ENCODE measurements around the gene FAM3A. TPM values are rescaled to one million over a fixed set of nuclear protein-coding genes. Genes with fewer than 3 reads are reported as not detected.

FAM3A gene
- total and polyA plus RNA-seq, 2 experiments from 2014 or later = 35.7 to 43.6 TPM

GRCh38 chrX:154507673-154508383, 8.2 kb downstream of the FAM3A start:
- in situ Hi-C loops (cut with MboI) = no loop called here
- no peak overlapping the region for H3K4me3 ChIP-seq
- H3K4me2 ChIP-seq (ENCODE audit: unreplicated experiment) = no peak overlapping the region
- no peak overlapping the region for H3K27ac ChIP-seq
- no peaks in the 10 kb centered on the region for H4K20me1 ChIP-seq (ENCODE audit: insufficient read depth)
- H3K9me2 ChIP-seq (ENCODE audit: insufficient read depth) = no peaks in the 10 kb centered on the region
- no peaks in the 10 kb centered on the region for H3F3A ChIP-seq (ENCODE audit: insufficient read depth)
- no peaks in the 10 kb centered on the region for H3K9me3 ChIP-seq (ENCODE audit: low read depth)
- H3K9ac ChIP-seq = no peak overlapping the region
- H3K4me1 ChIP-seq (ENCODE audit: insufficient read depth) = peaks cover 11% of the 10 kb centered on the region
- no peaks in the 10 kb centered on the region for H3K36me3 ChIP-seq (ENCODE audit: low read depth)
- TF ChIP-seq EZH2phosphoT487 (IDR thresholded peaks at IDR 0.05; ENCODE audit: insufficient read depth, low read depth) (no peak), EZH2 (IDR thresholded peaks at IDR 0.05; ENCODE audit: insufficient read depth, poor library complexity, severe bottlenecking) (no peak)
- no peaks in the 10 kb centered on the region for H3K27me3 ChIP-seq (replicated peaks; ENCODE audit: insufficient read depth)
- 94 to 96% methylated on average over 9 to 21 of the region's 24 CpGs for WGBS, 2 experiments (ENCODE audit: low coverage in 1 of 2, low lambda C conversion rate in 2 of 2, missing lambda C conversion rate in 2 of 2)
- H2AFZ ChIP-seq = no peak overlapping the region
- DNase-seq = no peak
- no peaks in the 10 kb centered on the region for H3K79me2 ChIP-seq (ENCODE audit: insufficient read depth)

- H3K27me3 ChIP-seq (replicated peaks; ENCODE audit: insufficient read depth) = no peaks in the 10 kb centered on the region
- H3K4me2 ChIP-seq (ENCODE audit: unreplicated experiment) = no peak overlapping the region
- no peaks in the 10 kb centered on the region for H3F3A ChIP-seq (ENCODE audit: insufficient read depth)
- H3K79me2 ChIP-seq (ENCODE audit: insufficient read depth) = no peaks in the 10 kb centered on the region
- H3K4me3 ChIP-seq = no peak overlapping the region
- no peak overlapping the region for H3K9ac ChIP-seq
- no peaks in the 10 kb centered on the region for H3K9me2 ChIP-seq (ENCODE audit: insufficient read depth)
- no peaks in the 10 kb centered on the region for H3K9me3 ChIP-seq (ENCODE audit: low read depth)
- no peak overlapping the region for H3K27ac ChIP-seq
- no peak overlapping the region for H2AFZ ChIP-seq
- no peaks in the 10 kb centered on the region for H4K20me1 ChIP-seq (ENCODE audit: insufficient read depth)
- peaks cover 11% of the 10 kb centered on the region for H3K4me1 ChIP-seq (ENCODE audit: insufficient read depth)
- TF ChIP-seq EZH2 (IDR thresholded peaks at IDR 0.05; ENCODE audit: insufficient read depth, poor library complexity, severe bottlenecking) = no peak
- TF ChIP-seq EZH2phosphoT487 (IDR thresholded peaks at IDR 0.05; ENCODE audit: insufficient read depth, low read depth) = no peak
- in situ Hi-C loops (cut with MboI) = no loop called here
- 84 to 89% methylated on average over 15 to 28 of the region's 37 CpGs for WGBS, 2 experiments (ENCODE audit: low coverage in 1 of 2, low lambda C conversion rate in 2 of 2, missing lambda C conversion rate in 2 of 2)
- H3K36me3 ChIP-seq (ENCODE audit: low read depth) = no peaks in the 10 kb centered on the region
- DNase-seq = no peak
Observed at GRCh38 chrX:154506483-154507332, 9.3 kb downstream of the FAM3A start.

- TF ChIP-seq EZH2phosphoT487 (IDR thresholded peaks at IDR 0.05; ENCODE audit: insufficient read depth, low read depth) (no peak), EZH2 (IDR thresholded peaks at IDR 0.05; ENCODE audit: insufficient read depth, poor library complexity, severe bottlenecking) (no peak)
- Histone ChIP-seq H3K9ac (peak overlapping the region; percentile 14; the same call in 1 of the 2 replicates), H2AFZ (no peak overlapping the region), H3K9me3 (ENCODE audit: low read depth) (no peaks in the 10 kb centered on the region), H3K36me3 (ENCODE audit: low read depth) (no peaks in the 10 kb centered on the region), H3K27ac (peak overlapping the region; percentile 70), H3K27me3 (replicated peaks; ENCODE audit: insufficient read depth) (no peaks in the 10 kb centered on the region), H4K20me1 (ENCODE audit: insufficient read depth) (no peaks in the 10 kb centered on the region), H3K4me1 (ENCODE audit: insufficient read depth) (peaks cover 11% of the 10 kb centered on the region), H3F3A (ENCODE audit: insufficient read depth) (no peaks in the 10 kb centered on the region), H3K4me3 (no peak overlapping the region), H3K79me2 (ENCODE audit: insufficient read depth) (no peaks in the 10 kb centered on the region), H3K9me2 (ENCODE audit: insufficient read depth) (no peaks in the 10 kb centered on the region), H3K4me2 (ENCODE audit: unreplicated experiment) (no peak overlapping the region)
- DNase-seq = peak; percentile 75
- in situ Hi-C loops (cut with MboI) = no loop called here
- 21 to 27% methylated on average over 9 to 11 of the region's 12 CpGs for WGBS, 2 experiments (ENCODE audit: low coverage in 1 of 2, low lambda C conversion rate in 2 of 2, missing lambda C conversion rate in 2 of 2)
Observed at GRCh38 chrX:154505734-154506133, 10.3 kb downstream of the FAM3A start.

GRCh38 chrX:154502989-154503388, 13.0 kb downstream of the FAM3A start:
- H3F3A ChIP-seq (ENCODE audit: insufficient read depth) = no peaks in the 10 kb centered on the region
- no peak overlapping the region for H2AFZ ChIP-seq
- H3K9ac ChIP-seq = no peak overlapping the region
- no peaks in the 10 kb centered on the region for H3K27me3 ChIP-seq (replicated peaks; ENCODE audit: insufficient read depth)
- no peak for DNase-seq
- in situ Hi-C loops (cut with MboI) = no loop called here
- TF ChIP-seq EZH2 (IDR thresholded peaks at IDR 0.05; ENCODE audit: insufficient read depth, poor library complexity, severe bottlenecking) (no peak), EZH2phosphoT487 (IDR thresholded peaks at IDR 0.05; ENCODE audit: insufficient read depth, low read depth) (no peak)
- H3K4me2 ChIP-seq (ENCODE audit: unreplicated experiment) = no peak overlapping the region
- no peaks in the 10 kb centered on the region for H3K79me2 ChIP-seq (ENCODE audit: insufficient read depth)
- no peaks in the 10 kb centered on the region for H3K9me2 ChIP-seq (ENCODE audit: insufficient read depth)
- no peaks in the 10 kb centered on the region for H3K36me3 ChIP-seq (ENCODE audit: low read depth)
- H3K4me3 ChIP-seq = no peak overlapping the region
- peaks cover 11% of the 10 kb centered on the region for H3K4me1 ChIP-seq (ENCODE audit: insufficient read depth)
- H3K9me3 ChIP-seq (ENCODE audit: low read depth) = no peaks in the 10 kb centered on the region
- H3K27ac ChIP-seq = no peak overlapping the region
- 33 to 36% methylated on average over 3 of the region's 3 CpGs for WGBS, 2 experiments (ENCODE audit: low coverage in 1 of 2, low lambda C conversion rate in 2 of 2, missing lambda C conversion rate in 2 of 2)
- H4K20me1 ChIP-seq (ENCODE audit: insufficient read depth) = no peaks in the 10 kb centered on the region
